Nephron progenitor cell (in vitro differentiated cells): Measurements from ENCODE around the gene MYO7A.

ENCODE experiments used
- DNase-seq: peaks from one replicate; pipeline ENCODE4 v3.0.0; 2021
- H3K27ac Mint-ChIP-seq: 2 replicates; pipeline ENCODE4 v1.8.0; 2021; ENCODE audit warnings: mild to moderate bottlenecking, moderate library complexity, mixed read lengths
- H3K27me3 Mint-ChIP-seq: 2 replicates; pipeline ENCODE4 v1.8.0; 2021; ENCODE audit warnings: mild to moderate bottlenecking, low read depth, mixed read lengths; ENCODE audit not compliant: poor library complexity
- H3K36me3 Mint-ChIP-seq: 2 replicates; pipeline ENCODE4 v1.8.0; 2021; ENCODE audit warnings: low read depth, mixed read lengths
- H3K4me1 Mint-ChIP-seq: 2 replicates; pipeline ENCODE4 v1.8.0; 2021; ENCODE audit warnings: mixed read lengths
- H3K4me3 Mint-ChIP-seq: 2 replicates; pipeline ENCODE4 v1.8.0; 2021; ENCODE audit warnings: mild to moderate bottlenecking, moderate library complexity, mixed read lengths
- H3K9me3 Mint-ChIP-seq: 2 replicates; pipeline ENCODE4 v1.8.0; 2021; ENCODE audit warnings: mild to moderate bottlenecking, moderate library complexity, mixed read lengths
- CTCF ChIP-seq: fragments of 200-600 bp; sonication (generic); IDR thresholded peaks from 2 replicates; pipeline ENCODE4 v1.5.0; 2021; ENCODE audit warnings: antibody characterized with exemption

MYO7A gene

GRCh38 chr11:77127920-77128691 is at the start of gene MYO7A:
TSS of gene MYO7A (plus strand) at chr11:77128246. CDS start at chr11:77130635, 2,389 bp downstream.
- Mint-ChIP-seq H3K36me3 (no peaks in the 10 kb centered on the region), H3K9me3 (no peaks in the 10 kb centered on the region), H3K27ac (peak within 1 kb of the TSS; percentile 87), H3K4me3 (peak within 1 kb of the TSS; percentile 65), H3K27me3 (peaks cover 11% of the 10 kb centered on the region), H3K4me1 (peaks cover 46% of the 10 kb centered on the region)
- DNase-seq, result peak; percentile 87
- TF ChIP-seq CTCF, result no peak

GRCh38 chr11:77079666-77080065 is 48.4 kb upstream of the MYO7A start:
- Mint-ChIP-seq H3K27ac (no peak overlapping the region), H3K4me1 (peaks cover 29% of the 10 kb centered on the region), H3K36me3 (peaks cover 21% of the 10 kb centered on the region), H3K4me3 (no peak overlapping the region), H3K9me3 (peaks cover 27% of the 10 kb centered on the region), H3K27me3 (peaks cover 2% of the 10 kb centered on the region)
- no peak for TF ChIP-seq CTCF
- DNase-seq, result no peak

GRCh38 chr11:77080643-77081210 is 47.3 kb upstream of the MYO7A start:
- peaks cover 21% of the 10 kb centered on the region for H3K36me3 Mint-ChIP-seq
- H3K9me3 Mint-ChIP-seq, result peaks cover 27% of the 10 kb centered on the region
- peaks cover 30% of the 10 kb centered on the region for H3K4me1 Mint-ChIP-seq
- DNase-seq, result no peak
- H3K27ac Mint-ChIP-seq, result peak overlapping the region; percentile 45
- H3K27me3 Mint-ChIP-seq, result peaks cover 2% of the 10 kb centered on the region
- TF ChIP-seq CTCF, result no peak
- H3K4me3 Mint-ChIP-seq, result no peak overlapping the region

- peak overlapping the region; percentile 84 for H3K27ac Mint-ChIP-seq
- H3K9me3 Mint-ChIP-seq, result peaks cover 27% of the 10 kb centered on the region
- H3K36me3 Mint-ChIP-seq, result peaks cover 21% of the 10 kb centered on the region
- peaks cover 5% of the 10 kb centered on the region for H3K27me3 Mint-ChIP-seq
- H3K4me3 Mint-ChIP-seq, result no peak overlapping the region
- peaks cover 37% of the 10 kb centered on the region for H3K4me1 Mint-ChIP-seq
- no peak for DNase-seq
- TF ChIP-seq CTCF, result no peak
These were observed 46.6 kb upstream of the MYO7A start for GRCh38 chr11:77081381-77081851.

GRCh38 chr11:77081976-77082836 is 45.8 kb upstream of the MYO7A start:
- H3K36me3 Mint-ChIP-seq, result peaks cover 21% of the 10 kb centered on the region
- DNase-seq, result no peak
- peak overlapping the region; percentile 88 for H3K27ac Mint-ChIP-seq
- H3K9me3 Mint-ChIP-seq, result peaks cover 27% of the 10 kb centered on the region
- H3K27me3 Mint-ChIP-seq, result peaks cover 5% of the 10 kb centered on the region
- peaks cover 37% of the 10 kb centered on the region for H3K4me1 Mint-ChIP-seq
- H3K4me3 Mint-ChIP-seq, result no peak overlapping the region
- no peak for TF ChIP-seq CTCF
